OCI-LY1 (cell line): ENCODE data around the gene SSRP1.

Experiments
- CTCF ChIP-seq: fragments of 200-600 bp; sonication (generic), shearing (Covaris generic); IDR thresholded peaks from 2 replicates; pipeline ENCODE4 v1.5.1; 2017; ENCODE audit warnings: mild to moderate bottlenecking, antibody characterized with exemption, low read length, moderate library complexity, mixed read lengths
- EZH2 ChIP-seq: fragments of 200-600 bp; sonication (generic), shearing (Covaris generic); IDR thresholded peaks from 2 replicates; pipeline ENCODE4 v1.8.0; 2017; ENCODE audit warnings: borderline replicate concordance, mixed run types, mild to moderate bottlenecking, antibody characterized with exemption, low read length, moderate library complexity, mixed read lengths

- no peak for TF ChIP-seq CTCF
- TF ChIP-seq EZH2 = no peak
Observed at GRCh38 chr11:57358991-57359390, 23.3 kb upstream of the SSRP1 start.
